SKM-1 treated with dmso at 0.1 percent for 144 hours (cell line): ENCODE results near the gene ZNF107.

Source experiments
- DNase-seq: peaks from one replicate; lab custom pipeline; 2025; ENCODE audit not compliant: unreplicated experiment; lab: John Stamatoyannopoulos, UW

The ZNF107 gene

DNA sequence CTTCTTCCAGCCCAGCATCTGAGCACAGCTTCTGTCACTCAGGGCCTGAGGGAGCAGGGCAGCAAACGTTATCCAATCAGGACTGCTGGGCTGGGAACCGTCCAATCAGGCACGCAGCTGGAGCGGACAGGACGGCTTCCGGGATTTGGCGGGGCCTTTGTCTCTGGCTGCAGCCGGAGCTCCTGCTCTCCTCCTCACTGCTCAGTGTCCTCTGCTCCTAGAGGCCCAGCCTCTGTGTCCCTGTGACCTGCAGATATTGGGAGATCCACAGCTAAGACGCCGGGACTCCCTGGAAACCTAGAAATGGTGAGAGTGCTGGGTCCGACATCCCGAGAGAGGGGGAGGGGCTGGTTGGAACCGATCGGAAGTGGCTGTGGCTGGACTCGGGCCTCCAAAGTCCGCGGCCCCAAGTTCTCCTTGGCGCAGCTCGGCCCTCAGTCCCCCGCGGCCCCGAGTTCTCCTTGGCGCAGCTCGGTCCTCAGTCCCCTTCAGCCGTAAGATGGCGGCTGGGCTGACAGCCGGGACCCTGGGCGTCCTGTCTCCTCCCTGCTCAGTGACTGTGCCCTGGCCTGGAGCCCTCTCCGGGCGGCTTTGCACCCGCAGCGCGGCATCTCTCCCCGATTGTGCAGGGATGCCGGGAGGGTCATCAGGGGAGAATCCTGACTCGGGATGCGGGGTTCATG lies at the start of gene ZNF107:
ZNF107 (plus strand) TSS at position 154 of the 683 bp plus-strand sequence; CDS start at position 304, 150 bp downstream.
- peak; percentile 89 for DNase-seq

DNA sequence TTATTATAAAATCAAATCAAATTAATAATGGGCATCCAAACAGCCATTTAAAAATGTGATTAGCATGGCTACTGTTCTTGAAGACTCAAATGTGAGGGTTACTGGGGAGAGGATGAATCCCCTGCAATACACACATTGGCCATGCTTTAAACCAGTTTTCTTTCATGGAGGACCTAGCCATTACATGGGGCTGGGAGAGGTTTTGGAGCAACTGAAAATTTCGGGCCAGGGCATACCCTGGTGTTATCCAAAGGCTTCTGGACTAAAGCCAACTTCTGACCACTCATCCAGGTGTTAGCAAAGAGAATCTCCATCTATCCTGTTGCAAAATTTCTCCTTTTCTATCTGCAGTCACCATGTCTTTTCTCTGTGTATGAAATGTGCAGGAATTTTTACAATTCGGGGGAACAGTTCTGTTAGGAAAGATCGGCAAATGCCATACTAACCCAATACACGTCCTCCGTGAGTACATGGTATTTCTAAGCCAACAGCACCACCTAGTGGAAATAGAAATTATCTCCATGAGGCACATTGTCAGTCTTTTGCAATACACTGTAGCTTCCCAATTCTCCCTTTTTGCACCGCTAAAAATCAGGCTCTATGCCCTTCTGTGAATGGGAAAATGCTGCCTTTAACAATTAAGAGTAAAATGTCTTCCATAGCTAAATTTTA lies 47.0 kb upstream of the ZNF107 start:
- peak; percentile 75 for DNase-seq

DNA sequence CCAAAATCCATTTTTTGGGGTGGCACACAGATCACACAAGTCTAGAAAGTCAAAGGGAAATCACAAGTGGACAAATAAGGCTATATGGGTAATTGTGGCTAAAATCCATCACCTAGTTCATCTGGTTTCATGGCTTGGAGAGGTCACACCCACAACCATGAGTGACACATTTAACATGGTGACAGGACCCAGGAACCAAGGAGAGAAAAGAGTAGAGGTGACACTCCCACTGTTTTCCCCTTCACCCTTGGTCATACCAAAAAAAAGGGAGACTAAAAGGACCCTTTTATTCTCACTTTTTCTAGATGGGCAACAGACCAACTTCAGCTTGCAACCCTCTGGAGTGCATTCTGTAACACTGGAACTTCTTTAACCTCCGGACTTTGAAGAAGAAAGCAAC lies 46.2 kb upstream of the ZNF107 start:
- no peak for DNase-seq

DNA sequence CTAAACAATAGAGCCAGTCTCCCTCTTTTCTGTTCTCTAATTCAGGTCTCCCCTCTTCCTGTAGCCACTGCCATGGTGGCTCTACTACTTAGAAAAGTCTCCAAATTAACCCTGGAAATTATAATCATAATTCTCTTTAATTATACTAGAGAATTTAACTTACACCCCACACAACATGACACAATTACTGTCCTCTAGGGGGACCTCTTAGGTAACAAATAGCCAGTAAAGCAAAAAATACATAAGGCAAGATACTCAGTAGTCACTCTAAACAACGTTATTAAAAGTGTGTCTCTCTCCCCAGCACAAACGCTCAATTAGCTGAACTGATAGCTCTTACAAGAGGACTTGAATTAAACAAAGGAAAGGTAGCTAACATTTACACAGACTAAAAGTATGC lies 44.3 kb upstream of the ZNF107 start:
- no peak for DNase-seq

DNA sequence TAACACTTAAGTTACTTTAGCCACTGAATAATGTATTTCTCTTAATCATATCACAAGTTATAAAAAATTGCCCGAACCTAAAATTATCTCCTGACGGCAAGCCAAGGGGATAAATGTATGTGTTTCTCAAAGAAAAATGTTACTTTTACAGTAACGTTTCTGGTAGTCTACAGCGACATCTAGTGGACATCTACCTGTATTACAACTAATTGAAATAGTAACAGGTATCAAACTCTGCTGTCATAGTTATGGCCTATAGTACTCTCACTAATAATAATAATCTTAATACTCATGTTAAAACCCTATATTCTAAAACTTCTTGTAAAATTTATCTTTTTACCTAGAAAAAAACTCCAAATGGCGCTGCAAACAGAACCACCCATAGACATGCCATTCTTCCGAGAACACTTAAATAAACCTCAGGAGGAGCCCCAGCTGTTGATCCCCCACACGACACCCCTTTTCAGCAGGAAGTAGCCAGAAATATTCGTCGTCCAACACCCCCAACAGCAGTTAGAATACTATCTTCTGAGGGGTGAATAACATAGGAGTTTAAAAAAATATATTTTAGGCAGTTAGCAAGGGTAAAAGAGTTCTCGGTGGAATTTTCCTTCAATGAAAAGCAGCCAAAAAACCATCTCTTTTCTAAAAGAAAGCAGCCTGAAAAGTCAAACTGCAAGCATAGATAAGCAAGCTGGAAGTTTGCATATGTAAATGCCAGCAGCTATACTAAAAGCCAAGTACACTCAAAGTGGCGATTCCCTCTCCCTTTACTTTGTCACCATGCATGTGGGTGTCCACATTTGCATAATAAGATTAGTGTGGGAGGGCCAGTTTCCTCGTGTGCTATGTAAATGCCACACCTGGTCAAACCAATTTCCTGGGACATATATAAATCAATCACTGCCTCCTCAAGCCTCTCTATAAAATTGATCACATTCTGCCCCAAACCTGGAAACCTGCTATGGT lies 40.5 kb upstream of the ZNF107 start:
- DNase-seq = peak; percentile 49

DNA sequence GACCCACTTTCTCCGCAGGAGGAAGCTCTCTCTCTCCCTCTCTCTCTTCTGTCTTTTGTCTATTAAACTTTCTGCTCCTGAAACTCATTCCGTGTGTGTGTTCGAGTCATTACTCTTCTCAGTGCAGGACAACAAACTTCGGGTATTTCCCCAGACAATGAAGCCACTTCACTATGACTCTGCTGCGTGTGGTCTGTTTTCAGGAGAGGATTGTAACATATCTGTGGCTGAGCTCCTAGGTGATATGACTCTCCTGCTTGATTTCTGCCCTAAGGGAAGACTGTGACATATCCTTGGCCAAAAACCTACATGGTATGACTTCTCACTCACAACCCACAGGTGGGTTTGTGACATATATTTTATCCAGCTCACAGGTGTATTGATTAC lies 39.9 kb upstream of the ZNF107 start:
- DNase-seq = no peak

DNA sequence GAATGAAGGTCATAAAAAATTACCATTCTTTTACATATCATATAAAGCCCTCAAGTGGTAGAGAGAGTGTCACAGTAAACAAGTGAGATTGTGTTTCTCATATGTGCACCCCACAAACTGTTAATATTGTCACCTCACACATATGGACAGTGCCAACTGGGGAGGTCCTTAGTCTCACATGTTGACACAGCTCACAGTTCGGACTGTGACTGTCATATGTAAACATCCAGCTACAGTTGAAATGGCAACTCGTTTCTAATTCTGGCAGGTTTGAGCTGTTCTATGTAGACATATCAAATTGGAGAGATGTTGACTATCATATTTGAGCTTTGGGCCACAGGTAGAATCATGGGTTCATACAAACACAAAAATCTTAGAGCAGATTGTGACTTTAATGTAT lies 39.4 kb upstream of the ZNF107 start:
- no peak for DNase-seq

DNA sequence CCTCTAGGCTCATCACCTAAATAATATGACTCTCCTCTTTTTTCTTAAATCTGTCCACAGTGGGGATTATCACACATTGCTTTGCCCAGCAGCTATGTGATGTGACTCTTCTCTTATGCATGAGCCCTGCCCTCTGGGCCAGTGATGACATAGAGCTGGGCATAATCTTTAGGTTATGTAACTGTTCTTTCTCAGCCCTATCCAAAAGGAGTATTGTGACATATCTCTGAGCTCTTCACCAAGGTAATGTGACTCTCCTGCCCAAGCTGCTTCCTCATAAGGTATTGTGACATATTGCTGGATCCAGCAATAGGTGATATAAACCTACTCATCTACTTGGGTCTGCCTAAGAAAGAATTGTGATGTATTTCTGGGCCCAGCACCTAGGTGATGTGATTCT lies 37.7 kb upstream of the ZNF107 start:
- peak; percentile 88 for DNase-seq

DNA sequence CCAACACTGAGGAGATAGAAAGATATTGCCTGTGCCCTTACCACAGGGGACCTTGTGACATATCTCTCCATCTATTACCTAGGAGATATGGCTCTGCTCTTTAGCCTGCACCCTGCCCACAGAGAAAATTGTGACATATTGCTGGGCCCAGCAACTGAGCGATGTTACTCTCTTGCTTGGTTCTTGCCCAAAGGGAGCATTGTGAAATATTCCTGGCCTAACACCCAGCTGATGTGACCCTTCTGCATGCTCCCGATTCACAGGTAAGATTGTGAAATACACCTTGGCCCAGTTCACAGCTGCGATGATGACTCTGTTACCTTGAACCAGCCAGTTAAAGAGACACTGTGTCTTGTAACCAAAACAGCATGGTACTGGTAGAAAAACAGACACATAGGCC lies 37.2 kb upstream of the ZNF107 start:
- DNase-seq = peak; percentile 52

DNA sequence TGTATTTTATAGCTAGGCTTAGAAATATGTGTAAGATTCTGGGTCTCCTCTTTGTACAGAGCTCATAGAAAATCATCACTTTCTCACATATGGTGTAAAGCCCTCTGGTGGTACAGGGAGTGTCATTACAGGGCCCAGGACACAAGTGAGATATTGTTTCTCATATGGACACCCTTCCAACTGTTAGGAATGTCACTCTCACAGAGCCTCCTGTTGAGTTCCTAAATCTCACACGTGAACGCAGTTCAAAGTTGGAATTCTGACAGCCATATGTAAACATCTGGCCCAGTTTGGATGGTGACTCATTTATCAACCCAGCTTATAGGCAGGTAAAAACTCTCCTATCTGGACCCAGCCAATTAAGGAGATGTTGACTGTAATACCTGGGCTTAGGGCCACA lies 35.4 kb upstream of the ZNF107 start:
- peak; percentile 61 for DNase-seq

DNA sequence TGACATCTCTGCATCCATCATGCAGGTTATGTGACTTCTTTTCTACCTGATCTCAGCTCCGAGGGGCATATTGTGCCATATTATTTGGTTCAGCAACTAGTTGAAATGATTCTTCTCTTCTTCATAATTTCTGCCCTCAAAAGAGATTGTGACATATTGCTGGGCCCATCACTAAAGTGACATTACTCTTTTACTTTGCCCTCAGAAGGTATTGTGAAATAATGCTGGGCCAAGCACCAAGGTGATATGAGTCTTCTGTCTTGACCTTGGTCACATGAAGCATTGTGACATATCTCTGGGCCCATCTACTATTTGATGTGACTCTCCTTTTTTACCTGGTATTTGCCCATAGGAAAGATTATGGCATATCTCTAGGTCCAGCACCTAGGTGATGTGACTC lies 33.9 kb upstream of the ZNF107 start:
- no peak for DNase-seq

DNA sequence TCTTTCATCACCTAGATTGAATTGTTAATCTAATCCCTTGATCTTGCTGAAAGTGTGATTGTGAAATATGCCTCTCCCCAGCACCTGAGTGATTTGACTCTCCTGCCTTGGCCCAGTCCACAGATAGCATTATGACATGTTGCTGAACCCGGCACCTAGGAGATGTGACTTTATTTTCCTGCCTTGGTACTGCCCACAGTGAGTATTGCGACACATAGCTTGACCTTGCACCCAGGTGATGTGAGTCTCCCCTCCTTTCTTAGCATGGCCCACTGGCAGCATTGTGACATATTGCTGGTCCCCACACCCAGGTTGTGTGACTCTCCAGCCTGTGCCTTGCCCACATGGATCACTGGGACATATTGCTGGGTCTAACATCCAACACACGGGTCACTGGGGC lies 32.5 kb upstream of the ZNF107 start:
- no peak for DNase-seq

DNA sequence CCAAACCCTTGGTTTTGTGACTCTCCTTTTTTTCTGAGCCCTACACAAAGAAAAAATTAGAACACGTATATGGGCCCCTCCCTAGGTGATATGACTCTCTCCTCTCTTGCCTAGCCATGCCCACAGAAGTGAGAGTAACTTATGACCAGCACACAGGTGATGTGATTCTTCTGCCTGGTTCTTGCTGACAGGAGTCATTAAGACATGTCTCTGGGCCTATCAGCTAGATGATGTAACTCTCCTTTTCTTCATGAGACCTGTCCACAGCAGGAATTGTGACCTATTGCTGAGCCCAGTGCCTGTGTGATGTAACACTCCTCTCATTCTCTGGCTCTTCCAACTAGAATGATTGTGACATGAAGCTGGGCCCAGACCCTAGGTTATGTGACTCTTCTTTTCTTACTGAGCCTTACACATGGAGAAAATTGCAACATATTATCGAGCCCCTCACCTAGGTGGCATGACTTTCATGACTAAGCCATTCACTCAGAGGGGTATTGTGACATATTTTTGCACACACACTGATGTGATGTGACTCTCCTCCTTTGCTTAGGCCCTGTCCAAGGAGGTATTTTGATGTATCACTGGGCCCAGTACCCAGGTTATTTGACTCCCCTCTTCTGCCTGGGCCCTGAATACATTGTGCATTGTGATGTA lies 31.4 kb upstream of the ZNF107 start:
- peak; percentile 76 for DNase-seq

DNA sequence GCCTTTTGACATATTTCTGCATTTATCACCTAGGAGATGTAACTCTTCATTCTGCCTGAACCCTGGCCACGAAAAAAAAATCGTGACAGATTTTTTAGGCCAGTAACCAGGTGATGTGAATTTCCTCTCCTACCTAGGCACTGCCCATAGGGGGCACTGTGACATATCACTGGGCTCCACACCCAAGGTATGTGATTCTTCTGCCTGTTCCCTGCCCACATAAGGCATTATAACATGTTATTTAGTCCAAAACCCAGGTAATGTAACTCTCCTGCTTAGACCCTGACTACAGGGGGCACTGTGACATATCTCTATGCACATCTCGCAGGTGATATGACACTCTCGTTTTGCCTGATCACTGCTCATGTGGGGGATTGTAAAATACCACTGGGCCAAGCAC lies 29.5 kb upstream of the ZNF107 start:
- DNase-seq = no peak

DNA sequence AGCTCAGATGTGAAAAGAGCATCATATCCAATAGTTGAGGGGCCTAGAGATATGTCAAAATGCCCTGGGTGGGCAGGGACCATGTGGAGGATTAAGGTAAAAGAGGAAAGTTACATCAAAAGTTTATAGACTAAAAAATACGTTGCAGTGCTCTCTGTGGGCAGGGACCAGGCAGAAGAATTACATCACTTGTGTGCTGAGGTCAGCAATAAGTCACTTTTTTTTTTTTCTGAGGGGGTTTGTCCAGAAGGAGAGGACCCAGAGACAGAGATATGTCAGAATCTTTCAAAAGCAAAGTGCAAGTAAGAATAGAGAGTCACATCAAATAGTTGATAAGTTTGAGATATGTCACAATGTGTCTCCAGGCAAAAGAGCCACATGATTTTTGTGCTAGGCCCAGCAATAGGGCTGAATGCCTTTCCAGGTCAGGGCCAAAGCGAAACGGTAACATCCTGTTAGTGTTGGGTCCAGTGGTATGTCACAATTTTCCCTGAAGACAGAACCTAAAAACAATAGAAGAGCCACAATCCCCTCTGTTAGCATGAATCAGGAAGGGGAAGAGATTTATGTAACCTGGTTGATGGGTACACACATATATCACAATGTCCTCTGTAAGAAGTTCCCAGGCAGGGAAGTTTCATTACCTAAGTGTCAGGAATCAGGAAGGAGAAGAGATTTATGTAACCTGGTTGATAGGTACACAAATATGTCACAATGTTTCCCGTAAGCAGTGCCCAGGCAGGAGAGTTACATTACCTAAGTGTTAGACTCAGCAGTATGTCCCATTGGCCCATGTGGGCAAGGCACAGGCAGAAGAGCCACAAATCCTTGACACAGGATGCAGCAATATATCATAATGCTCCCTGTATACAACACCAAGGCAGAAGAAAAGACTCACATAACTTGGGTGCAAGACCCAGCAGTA lies 28.1 kb upstream of the ZNF107 start:
- DNase-seq = no peak

DNA sequence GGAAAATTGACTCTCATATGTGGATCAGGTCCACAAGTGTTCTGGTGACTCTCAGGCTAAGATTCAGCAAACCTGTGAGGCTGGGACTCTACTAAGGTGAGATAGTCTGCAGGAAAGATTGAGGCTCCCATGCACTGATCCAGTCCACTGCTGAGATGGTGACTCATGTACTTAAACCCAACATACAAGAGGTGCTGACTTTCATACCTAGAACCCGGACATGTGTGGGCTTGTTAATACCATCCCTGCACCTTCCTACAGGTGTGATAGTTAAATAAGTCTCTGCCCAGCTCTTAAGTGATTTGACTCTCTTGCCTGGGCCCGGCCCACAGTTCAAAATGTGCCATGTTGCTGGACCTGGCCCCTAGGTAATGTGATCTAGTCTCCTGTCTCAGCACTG lies 27.1 kb upstream of the ZNF107 start:
- no peak for DNase-seq

DNA sequence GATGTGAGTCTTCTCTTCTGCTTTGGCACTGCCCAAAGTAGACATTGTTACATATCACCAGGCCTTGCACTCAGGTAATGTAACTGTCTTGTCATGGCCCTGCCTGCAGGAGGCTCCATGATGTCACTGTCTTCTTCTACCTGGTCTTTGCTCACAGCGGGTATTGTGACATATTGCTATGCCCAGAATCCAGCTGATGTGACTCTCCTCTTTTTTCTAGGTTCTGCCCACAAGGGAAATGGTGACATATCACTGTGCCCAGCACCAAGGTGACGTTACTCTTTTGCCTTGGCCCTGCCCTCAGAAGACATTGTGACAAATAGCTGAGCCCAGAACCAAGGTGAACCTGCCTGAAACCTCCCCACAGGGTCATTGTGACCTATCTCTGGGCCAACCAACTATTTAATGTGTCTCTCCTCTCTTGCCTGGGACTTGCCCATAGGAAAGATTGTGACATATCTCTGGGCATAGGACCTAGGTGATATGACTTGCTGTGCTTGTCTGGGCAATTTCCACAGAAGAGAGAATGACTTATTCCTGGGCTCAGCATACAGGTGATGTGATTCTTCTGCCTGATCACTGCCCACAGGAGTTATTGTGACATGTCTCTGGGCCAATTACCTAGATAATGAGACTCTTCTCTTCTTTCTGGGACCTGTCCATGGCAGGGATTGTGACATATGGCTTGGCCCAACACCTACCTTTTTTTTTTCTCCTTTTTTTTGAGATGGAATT lies 26.5 kb upstream of the ZNF107 start:
- DNase-seq = no peak

DNA sequence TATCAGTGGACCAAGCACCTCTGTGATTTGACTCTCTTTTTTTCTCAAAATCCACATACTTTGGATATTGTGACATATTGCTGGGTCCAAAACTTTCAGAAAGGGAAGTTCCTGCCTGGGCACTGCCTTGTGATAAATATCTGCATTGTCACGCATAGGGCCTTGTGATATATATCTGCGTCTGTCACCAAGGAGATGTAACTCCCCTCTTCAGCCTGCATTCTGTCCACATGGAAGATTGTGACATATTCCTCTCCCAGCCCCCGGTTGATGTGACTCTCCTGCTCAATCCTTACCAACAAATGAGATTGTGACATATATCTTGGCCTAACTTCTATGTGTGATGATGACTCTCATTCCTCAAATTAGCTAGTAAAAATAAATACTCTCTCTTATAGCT lies 25.4 kb upstream of the ZNF107 start:
- peak; percentile 92 for DNase-seq

DNA sequence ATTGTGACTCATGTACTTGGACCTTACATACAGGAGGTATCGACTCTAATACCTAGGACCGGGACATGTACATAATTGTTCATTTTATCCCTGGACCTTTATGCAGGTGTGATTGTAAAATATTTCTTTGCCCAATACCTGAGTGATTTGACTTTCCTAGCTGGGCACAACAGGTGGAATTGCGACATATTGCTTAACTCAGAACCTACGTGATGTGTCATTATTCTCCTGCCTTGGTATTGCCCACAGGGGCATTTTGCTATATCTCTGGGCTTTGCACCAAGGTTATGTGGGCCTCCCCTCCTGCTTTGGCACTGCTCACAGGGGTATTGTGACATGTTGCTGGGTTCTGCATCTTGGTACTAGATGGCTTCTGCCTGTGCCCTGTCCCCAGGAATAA lies 23.9 kb upstream of the ZNF107 start:
- no peak for DNase-seq

DNA sequence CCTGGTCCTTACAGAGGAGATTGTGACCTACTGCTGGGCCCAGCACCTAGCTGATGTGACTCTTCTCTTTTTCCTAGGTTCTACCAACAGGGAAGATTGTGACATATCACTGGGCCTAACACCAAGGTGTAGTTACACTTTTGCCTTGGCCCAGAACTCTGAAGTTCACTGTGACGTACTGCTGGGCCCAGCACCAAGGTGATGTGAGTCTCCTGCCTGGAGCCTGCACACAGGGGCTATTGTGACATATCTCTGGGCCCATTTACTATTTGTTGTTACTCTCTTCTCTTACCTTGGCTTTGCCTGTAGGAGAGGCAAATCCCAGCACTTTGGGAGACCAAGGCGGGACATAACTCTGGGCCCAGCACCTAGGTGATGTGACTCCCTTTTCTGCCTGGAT lies 23.1 kb upstream of the ZNF107 start:
- DNase-seq = no peak
